Omental fat pad (tissue), 4 donors: Measurements from ENCODE around the gene ELAC1. TPM values are rescaled to one million over a fixed set of nuclear protein-coding genes. Genes with fewer than 3 reads are reported as not detected.
"Not testable (repeated sequence)": the region's sequence is repeated elsewhere in the genome, so short reads cannot be mapped to it uniquely, and the experiment has no call there.

Experiments used
- ATAC-seq: fragments of 150-250 bp; one replicate; pipeline ENCODE4 v1.9.1; 2016; ENCODE audit warnings: mild to moderate bottlenecking, moderate library complexity; ENCODE audit not compliant: low FRiP score
- DNase-seq: peaks from one replicate; pipeline ENCODE4 v3.0.0-alpha.2; 2019; ENCODE audit warnings: low spot score
- total RNA-seq, 4 donors: library from RNA; depleted of rRNA; stranded (reverse); fragments of >200 nt; gene quantifications; one replicate each; pipeline ENCODE4 v1.1.0, GENCODE V29; 2016
- TF ChIP-seq, protein P1 (sequence below), 3 donors: fragments of 450-650 bp; IDR thresholded peaks; one replicate each; pipeline ENCODE4 v1.5.1; 2016 to 2017; ENCODE audit warnings: antibody characterized with exemption in 3 of 3, mild to moderate bottlenecking in 3 of 3, moderate library complexity in 2 of 3

The ELAC1 gene
- total RNA-seq, 4 donors from 2014 or later, result 4.4 to 8.4 (median 5.5) TPM

GRCh38 chr18:50986360-50987087 is 18.7 kb downstream of the ELAC1 start:
- TF ChIP-seq, protein P1, sequence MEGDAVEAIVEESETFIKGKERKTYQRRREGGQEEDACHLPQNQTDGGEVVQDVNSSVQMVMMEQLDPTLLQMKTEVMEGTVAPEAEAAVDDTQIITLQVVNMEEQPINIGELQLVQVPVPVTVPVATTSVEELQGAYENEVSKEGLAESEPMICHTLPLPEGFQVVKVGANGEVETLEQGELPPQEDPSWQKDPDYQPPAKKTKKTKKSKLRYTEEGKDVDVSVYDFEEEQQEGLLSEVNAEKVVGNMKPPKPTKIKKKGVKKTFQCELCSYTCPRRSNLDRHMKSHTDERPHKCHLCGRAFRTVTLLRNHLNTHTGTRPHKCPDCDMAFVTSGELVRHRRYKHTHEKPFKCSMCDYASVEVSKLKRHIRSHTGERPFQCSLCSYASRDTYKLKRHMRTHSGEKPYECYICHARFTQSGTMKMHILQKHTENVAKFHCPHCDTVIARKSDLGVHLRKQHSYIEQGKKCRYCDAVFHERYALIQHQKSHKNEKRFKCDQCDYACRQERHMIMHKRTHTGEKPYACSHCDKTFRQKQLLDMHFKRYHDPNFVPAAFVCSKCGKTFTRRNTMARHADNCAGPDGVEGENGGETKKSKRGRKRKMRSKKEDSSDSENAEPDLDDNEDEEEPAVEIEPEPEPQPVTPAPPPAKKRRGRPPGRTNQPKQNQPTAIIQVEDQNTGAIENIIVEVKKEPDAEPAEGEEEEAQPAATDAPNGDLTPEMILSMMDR (IDR thresholded peaks at IDR 0.05), result no peak
- DNase-seq (no peak), ATAC-seq (no peak)

DNA sequence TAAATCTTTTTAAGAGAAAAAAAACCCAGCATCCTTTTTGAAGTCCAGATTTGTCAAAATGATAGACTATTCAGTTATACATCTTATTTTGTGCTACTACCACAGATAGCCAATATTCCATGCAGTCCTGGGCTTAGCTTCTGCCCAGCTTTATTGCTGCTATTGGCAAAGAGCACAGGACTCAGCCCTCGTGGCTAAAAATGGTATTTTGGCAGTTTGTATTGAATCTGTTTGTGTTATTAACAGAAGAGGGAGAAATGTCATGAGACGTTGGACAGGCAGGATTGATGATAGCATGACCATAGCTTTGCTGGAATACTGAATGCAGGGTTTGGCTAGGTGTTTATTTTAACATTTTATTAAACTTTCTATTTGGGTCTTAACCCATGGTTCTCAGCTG is 19.4 kb downstream of the ELAC1 start:
- TF ChIP-seq, protein P1 (IDR thresholded peaks at IDR 0.05), result no peak
- no peak for DNase-seq
- ATAC-seq, result no peak

DNA sequence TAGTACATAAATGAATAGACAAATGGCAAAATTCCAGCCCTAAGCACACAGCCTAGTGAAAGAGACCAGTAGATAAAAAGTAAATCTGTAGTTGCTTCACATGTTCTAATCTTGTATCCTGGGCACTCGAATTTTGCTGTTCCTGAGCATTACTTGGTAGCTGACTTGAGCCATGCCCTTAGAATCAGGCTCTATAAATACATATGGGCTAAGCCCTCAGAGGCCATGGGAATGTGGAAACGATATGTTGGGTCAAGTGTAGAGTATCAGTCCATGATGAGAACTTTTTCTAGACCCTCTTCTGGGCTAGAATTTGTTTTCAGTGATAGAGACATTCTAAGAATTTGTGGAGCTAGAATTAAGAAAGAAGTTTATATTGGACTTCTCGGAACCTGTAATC is 21.9 kb downstream of the ELAC1 start:
- DNase-seq (no peak), ATAC-seq (no peak)
- TF ChIP-seq, protein P1 (IDR thresholded peaks at IDR 0.05), result no peak

DNA sequence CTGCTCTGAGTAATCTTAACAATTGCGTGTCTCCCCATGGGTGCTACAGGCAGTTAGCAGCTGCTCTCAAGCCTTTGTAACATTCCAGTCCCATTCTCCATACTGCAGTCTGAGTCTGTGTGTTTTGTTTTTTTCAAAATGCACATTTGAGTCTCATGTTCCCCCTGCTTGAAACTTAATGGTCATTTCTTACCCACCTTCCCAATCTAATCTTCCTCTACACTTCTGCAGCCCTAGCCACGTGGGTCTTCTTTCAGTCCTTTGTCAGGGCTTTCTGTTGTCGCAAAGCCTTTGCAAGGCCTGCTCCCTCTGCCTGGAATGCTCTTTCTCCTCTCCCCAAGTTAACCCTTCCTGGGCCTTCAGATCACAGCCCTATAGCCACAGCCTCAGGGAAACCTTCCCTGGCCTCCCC is 24.5 kb downstream of the ELAC1 start:
- no peak for DNase-seq
- TF ChIP-seq, protein P1 (IDR thresholded peaks at IDR 0.05), result no peak
- no peak for ATAC-seq

DNA sequence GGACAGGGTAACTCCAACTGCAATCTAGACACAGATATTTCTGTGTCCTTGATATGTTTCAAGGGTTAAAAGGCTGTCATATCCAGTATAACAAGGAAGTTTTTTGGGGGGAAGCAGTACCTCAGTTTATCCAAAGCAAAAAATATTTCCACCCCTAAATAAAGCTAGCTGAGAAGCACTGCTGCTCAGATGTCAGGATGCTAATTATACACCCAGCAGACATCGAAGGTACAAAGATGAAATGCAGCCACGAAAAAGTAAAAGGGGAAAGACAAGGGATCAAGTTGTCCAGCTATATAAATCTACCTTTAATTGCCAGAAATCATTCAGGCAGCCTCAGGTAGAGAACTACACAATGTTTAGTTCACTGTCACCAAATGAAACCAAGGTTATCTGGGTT is 26.2 kb downstream of the ELAC1 start:
- ATAC-seq (no peak), DNase-seq (no peak)
- TF ChIP-seq, protein P1 (IDR thresholded peaks at IDR 0.05), result no peak

- not testable (repeated sequence) for DNase-seq, ATAC-seq
These were observed 35.3 kb downstream of the ELAC1 start for GRCh38 chr18:51003174-51003573.

DNA sequence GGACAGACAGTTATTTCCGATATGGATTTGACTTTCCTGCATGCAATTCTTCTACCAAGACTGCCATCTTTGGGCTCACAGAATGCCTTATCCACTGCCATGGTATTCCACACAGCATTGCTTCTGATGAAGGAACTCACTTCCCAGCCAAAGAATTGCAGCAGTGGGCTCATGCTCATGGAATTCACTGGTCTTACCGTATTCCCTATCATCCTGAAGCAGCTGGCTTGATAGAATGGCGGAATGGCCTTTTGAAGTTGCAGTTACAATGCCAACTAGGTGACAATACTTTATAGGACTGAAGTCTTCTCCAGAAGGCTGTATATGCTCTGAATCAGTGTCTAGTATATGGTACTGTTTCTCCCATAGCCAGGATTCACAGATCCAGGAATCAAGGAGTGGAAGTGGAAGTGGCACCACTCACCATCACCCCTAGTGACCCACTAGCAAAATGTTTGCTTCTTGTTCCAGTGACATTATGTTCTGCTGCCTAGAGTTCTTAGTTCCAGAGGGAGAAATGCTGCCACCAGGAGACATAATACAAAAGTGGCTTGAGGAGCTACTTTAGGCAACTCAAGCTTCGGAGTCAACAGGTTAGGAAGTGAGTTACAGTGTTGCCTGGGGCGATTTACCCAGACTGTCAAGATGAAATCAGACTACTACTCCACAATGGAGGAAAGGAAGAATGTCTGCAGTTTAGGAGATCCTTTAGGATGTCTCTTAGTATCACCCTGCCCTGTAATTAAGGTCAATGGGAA is 38.4 kb downstream of the ELAC1 start:
- TF ChIP-seq, protein P1 (IDR thresholded peaks at IDR 0.05), result no peak
- ATAC-seq (no peak), DNase-seq (no peak)
